Fibroblast of lung (primary cell): Measurements from ENCODE around the gene MBD1.

Source experiments
- EZH2 ChIP-seq: IDR thresholded peaks from 2 replicates; pipeline ENCODE4 v1.5.1; 2012; ENCODE audit warnings: low read length, control low read depth, mild to moderate bottlenecking; ENCODE audit errors: missing control alignments
- TF ChIP-seq, protein P1 (sequence below), 2 donors: IDR thresholded peaks in 1 of 2; conservative IDR thresholded peaks in 1 of 2; 1 replicate in 1 of 2; 2 replicates in 1 of 2; pipeline ENCODE4 v1.5.1; 2011 to 2012; ENCODE audit warnings: low read length in 2 of 2, control low read depth in 1 of 2, inconsistent platforms in 1 of 2, low read depth in 1 of 2, mild to moderate bottlenecking in 1 of 2

DNA sequence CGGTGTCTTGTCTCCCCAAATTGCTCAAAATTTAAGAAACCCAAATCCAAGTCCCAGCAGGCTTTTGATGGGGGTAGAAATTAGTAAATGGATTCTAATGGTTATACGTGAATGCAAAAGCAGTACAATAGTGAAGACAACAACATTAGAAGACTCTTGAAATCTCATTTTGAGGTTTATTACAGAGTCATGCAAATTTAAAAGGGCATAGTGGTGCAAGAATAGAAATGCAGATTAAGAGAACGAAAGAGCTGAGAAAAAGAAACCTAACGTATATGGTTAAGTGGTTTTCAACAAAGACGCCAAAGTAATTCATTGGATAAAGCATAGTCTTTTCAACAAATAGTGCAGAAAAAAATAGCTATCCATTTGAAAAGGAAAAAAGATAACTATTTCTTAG, 39.4 kb upstream of the MBD1 start:
- TF ChIP-seq, protein P1, sequence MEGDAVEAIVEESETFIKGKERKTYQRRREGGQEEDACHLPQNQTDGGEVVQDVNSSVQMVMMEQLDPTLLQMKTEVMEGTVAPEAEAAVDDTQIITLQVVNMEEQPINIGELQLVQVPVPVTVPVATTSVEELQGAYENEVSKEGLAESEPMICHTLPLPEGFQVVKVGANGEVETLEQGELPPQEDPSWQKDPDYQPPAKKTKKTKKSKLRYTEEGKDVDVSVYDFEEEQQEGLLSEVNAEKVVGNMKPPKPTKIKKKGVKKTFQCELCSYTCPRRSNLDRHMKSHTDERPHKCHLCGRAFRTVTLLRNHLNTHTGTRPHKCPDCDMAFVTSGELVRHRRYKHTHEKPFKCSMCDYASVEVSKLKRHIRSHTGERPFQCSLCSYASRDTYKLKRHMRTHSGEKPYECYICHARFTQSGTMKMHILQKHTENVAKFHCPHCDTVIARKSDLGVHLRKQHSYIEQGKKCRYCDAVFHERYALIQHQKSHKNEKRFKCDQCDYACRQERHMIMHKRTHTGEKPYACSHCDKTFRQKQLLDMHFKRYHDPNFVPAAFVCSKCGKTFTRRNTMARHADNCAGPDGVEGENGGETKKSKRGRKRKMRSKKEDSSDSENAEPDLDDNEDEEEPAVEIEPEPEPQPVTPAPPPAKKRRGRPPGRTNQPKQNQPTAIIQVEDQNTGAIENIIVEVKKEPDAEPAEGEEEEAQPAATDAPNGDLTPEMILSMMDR (conservative IDR thresholded peaks at IDR 0.05 in 1 of 2, IDR thresholded peaks at IDR 0.05 in 1 of 2; ENCODE audit: low read depth in 1 of 2, low read length in 2 of 2) = no peak
- no peak for TF ChIP-seq EZH2
